Pons (tissue), 1 donor: ENCODE data around the gene UBAC1.
"Not testable (repeated sequence)": the region's sequence is repeated elsewhere in the genome, so short reads cannot be mapped to it uniquely, and the experiment has no call there.

Source experiments
- DNase-seq: peaks from one replicate; pipeline ENCODE4 v3.0.0-alpha.2; 2016; ENCODE audit warnings: low spot score

UBAC1 gene

GRCh38 chr9:135978642-135979546 is 17.7 kb upstream of the UBAC1 start:
- peak; percentile 19 for DNase-seq

GRCh38 chr9:135976944-135977343 is 15.8 kb upstream of the UBAC1 start:
- no peak for DNase-seq

GRCh38 chr9:135976531-135976930 is 15.4 kb upstream of the UBAC1 start:
- DNase-seq: no peak

DNA sequence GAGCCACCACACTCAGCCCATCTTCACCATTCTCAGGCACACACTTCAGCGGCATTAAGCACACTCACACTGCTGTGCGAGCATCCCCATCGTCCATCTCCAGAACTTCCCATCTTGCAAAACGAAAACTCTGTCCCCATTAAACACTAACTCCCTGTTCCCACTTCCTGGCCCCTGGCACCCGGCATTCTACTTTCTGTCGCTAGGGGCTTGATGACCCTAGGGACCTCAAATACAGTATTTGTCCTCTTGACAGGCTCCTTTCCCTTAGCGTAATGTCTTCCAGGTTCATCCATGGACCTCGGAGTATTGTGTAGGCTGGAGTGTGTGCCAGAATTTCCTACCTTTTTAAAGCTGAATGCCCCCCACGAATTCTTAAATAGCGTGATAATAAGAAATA is 14.7 kb upstream of the UBAC1 start:
- no peak for DNase-seq

DNA sequence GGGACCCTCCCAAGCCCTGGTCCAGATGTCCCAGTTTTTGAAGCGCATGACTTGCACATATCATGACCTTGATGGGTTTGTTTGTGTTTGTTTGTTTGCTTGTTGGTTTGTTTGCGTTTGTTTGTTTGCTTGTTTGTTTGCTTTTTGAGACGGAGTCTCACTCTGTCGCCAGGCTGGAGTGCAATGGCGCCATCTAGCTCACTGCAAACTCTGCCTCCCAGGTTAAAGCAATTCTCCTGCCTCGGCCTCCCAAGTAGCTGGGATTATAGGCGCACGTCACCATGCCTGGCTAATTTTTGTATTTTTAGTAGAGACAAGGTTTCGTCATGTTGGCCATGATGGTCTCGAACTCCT is 13.0 kb upstream of the UBAC1 start:
- DNase-seq: no peak

DNA sequence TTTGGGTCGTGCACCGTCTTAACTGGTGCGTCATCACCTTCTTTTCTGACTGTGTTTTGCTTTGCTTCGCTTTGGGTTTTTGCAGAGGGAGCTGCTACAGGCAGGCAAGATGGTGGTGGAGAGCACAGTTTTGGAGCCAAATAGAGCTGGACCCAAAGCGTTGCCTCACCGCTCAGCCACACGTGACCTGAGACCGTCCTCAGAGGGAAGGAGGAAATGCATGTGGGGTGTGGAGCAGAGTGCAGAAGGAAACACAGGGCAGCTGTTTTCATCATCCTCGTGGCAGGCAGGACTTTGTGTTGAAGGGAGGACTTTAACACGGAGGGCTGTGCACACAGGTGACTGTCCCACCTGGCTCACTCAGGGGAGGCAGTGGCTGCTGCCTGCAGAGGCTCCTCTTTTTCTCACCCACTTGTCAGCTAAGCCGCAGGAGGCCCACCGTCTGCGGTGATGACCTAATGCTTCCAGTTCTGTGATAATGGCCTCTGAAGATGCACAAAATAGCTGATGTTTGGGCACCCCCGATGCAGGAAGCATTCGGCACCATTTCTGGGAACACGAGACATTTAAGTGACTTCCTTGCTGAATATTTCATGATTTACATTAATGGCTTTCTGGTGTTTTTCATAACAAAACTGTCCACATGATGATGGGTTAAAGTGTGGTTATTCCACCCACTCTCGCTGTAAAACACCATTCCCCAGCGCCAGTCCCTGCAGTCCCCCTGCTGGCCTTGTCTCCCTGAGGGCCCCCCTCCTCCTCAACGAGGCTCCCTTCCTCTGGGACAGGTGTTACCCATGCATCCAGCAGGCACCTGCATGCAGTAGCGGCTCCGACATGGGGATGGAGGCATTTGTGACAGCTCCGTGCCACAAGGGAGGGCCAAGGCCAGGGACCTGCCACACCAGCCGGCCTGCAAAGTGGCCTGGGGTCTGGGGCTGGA is 12.4 kb upstream of the UBAC1 start:
- DNase-seq: no peak

DNA sequence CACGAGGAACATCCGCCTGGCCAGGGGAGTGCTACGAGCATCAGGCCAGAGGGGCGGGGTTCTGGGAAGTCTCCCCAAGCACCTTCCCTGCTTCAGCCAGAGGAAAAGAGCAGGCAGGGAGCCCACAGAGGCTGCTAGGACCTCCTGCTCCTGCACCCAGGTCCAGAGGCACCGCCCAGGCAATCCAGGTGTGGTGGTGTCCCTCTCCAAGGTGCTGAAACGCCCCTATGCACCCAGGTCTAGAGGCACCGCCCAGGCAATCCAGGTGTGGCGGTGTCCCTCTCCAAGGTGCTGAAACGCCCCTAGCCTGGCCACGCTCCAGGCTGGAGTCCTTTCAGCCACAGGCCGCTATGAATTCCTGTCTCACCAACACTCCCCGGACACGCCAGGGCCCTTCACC is 10.7 kb upstream of the UBAC1 start:
- DNase-seq: no peak

DNA sequence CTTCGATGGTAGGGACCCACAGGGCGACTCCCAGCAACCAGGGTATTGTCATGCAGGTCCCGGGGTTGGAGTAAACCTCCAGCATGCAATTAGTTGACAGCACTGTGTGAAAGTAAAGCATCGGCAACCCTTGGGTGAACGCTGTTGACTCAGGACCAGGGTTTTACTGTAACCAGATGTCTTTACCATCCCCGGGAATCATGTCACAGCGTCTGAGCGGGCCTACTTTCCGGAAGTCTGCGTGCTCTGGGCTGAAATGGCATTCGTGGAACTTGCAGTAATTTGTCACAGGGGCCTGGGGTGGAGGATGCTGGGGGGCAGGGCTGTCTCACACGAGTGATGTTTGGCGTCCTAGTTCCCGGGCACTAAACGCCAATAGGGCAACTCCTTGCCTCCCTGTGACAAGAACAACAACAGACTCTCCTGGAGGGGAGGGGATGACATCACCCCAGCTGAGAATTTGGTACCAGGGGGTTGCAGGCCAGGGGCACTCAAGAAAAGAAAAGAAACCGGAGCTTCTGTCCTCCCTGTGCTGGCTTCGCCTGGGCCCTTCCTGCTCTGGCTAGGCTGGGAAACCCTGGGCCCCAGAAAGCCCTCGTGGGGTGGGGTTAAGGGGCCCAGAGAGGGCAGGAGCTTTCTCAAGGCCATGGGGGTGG is 10.1 kb upstream of the UBAC1 start:
- no peak for DNase-seq

DNA sequence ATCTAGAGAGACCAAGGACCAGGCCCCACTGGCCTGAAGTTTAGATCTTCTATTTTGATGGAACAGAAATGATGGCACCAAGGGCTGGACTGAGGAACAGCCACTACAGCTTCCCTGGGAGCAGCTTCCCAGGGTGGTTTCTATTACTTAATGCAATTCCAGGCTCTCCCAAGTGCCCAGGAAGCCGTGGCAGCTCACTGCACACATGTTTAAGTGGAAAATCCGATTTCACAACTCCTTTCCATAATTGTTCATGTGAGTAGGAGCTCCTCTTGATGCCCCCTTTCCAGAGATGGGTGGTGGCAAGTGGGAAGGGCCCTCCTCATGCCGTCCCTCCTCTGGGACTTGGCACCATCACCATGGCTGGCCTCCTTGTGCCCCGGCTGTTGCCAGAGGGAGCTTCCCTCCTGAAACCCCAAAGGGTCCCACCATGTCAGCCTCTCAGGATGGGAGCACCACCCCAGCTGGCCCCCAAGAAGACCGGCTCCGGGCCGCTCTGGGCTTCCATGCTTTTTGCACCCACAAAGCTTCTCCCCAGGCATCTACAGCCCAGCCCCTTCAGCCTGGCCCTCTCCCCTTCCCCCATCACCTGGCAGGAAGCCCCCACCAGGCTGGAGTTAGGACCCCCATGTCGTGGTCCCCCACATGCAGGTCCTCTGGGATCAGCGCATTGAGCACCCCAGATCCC is 9.1 kb upstream of the UBAC1 start:
- DNase-seq: no peak

DNA sequence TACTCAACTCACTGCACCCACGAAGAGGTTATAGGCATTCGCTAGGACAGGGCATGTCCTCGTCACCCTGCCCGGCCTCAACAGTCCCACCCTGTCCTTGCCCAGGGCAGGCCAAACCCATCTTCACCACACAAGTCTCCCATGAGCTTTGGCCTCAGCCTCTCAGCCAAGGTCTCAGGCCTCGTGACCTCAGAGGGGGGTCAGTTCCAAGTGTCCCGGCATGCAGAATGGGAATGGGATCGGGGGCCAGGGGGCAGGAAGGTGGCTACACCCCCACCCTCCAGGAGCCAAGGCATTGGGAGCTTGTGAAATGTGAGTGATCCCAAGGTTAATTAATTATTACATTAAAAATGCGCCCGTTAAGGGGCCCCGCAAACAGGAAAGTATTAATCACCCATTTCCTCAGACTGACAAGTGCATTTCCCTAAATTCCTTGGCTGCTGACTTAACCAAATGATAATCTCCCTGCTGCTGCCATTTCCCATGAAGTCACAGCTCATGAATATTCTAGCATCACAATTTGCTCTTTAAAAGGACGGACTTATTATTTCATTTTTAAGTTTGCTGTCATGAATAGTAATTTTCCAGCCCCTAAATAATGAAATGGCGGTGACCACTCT is 8.0 kb upstream of the UBAC1 start:
- no peak for DNase-seq

DNA sequence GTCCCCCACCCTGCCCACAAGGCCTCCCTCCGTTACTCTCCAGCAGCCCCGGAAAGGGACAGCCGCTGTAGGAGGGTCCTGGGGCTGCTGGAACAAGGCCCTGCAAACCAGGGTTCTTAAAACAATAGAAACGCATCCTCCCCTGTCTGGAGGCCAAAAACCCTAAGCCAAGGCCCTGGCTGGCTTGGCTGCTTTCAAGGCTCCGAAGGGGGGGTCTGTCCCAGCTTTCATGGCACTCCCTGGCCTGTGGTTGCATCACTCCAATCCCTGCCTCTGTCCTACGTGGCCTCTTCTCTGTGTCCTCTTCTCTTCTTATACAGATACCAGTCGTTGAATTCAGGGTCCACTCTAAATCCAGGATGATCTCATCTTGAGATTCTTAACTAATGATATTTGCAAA is 7.4 kb upstream of the UBAC1 start:
- no peak for DNase-seq

- no peak for DNase-seq
Measured at GRCh38 chr9:135968083-135968476, 6.9 kb upstream of the UBAC1 start.

- DNase-seq: not testable (repeated sequence)
Measured at GRCh38 chr9:135966916-135967260, 5.7 kb upstream of the UBAC1 start.

DNA sequence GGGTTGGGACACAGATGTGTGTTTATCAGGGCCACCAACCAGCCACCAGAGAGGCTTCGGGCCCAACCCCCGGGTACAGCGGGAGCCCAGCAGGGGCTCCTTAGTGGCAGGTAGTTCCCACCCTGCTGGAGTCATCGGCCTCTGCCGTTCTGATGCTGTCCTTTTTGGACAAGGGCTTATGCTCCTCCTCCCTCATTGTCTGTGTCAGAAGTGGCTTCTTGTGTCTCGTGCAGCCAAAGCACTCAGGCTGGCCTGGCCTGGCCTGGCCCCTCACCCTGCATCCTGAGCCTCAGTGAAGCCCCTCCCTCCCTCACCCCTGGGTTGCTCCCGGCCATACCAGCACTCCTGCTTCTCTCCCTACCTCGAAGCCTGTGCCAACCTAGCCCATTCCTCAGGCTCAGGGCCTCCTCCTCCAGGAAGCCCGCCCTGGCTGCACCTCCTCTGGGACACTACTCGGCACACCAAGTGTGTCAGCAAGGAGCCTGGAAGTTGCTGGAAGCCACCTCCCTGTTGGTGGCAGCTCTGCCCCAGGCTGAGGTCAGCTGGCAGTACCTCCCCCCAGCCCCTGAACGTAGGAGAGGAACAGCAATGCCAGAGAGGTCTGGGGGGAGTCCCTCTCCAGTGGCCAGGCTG is 4.1 kb upstream of the UBAC1 start:
- DNase-seq: no peak

GRCh38 chr9:135963938-135964337 is 2.8 kb upstream of the UBAC1 start:
- no peak for DNase-seq

DNA sequence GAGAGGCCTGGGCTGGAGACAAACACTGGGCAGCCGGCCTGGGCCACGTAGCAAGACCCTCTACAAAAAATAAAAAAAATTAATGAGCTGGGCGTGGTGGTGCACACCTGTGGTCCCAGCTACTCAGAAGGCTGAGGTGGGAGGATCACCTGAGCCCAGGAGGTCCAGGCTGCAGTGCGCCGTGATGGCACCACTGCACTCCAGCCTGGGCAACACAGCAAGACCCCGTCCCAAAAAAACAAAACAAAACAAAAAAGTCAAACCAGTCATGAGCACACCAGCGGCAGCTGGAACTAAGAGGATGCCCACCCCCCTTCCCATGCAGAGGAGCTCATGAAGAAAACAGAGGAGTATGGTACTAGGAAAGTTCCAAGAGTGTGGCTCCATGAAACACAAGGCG is 2.2 kb upstream of the UBAC1 start:
- no peak for DNase-seq

- DNase-seq: no peak
Measured at GRCh38 chr9:135962696-135963307, 1.6 kb upstream of the UBAC1 start.

- no peak for DNase-seq
Measured at GRCh38 chr9:135961811-135962695, 880 bp upstream of the UBAC1 start.

GRCh38 chr9:135960411-135961276 is 529 bp downstream of the UBAC1 start:
- DNase-seq: no peak
